ENCODE results near the gene BORCS8.

BORCS8 gene

DNA sequence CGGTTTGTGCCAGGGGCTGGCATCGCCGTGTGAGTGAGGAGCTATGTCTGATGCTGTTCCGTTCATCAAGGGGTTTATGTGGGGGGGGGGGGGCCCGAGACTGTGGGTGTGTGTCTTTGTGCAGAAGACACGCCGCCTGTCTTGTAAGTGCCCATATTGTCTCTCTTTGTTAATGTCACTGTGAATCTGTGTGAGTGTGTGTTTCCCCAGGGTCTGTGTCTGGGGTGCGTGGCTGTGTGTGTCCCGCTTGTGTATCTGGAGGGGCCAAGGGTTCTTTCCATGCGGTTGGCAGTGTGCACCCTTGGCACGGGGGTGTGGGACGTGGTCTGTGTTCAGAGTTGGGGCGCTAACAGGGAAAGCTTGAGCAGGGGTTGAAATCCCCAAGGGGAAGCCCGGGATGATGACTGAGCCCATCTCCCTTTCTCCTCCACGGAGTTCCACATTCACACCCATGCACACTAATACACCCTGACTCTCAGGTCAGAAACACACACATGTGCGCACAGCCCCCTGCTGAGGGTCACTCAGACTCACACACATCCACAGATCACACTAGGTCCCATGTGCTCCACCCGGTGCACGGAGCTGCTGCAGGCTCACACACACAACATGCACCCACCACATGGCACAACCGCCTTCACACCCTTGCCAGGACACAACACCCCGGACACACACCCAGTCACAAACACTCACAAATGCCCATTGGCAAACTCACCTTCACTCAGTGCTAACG, 21.6 kb upstream of the BORCS8 start:
- no peak for DNase-seq

DNA sequence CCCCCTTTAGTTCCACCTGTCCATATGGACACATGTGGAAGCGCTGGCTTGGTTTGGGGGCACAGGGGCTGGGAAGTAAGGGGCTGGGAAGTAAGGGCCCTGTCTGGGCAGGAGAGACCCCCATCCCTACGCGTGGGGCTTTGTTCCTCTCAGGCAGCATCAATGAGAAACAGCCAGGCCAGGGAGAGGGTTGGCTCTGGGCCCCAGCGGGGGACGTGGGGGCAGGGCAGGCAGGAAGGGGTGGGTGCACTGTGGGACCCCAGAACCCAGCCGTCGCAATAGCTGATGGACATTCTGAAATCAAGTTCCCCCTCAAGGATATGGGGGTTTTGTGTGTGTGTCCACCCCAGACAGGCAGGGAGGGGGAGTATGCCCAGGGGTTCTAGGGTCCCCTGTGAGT, 21.0 kb upstream of the BORCS8 start:
- no peak for DNase-seq

DNA sequence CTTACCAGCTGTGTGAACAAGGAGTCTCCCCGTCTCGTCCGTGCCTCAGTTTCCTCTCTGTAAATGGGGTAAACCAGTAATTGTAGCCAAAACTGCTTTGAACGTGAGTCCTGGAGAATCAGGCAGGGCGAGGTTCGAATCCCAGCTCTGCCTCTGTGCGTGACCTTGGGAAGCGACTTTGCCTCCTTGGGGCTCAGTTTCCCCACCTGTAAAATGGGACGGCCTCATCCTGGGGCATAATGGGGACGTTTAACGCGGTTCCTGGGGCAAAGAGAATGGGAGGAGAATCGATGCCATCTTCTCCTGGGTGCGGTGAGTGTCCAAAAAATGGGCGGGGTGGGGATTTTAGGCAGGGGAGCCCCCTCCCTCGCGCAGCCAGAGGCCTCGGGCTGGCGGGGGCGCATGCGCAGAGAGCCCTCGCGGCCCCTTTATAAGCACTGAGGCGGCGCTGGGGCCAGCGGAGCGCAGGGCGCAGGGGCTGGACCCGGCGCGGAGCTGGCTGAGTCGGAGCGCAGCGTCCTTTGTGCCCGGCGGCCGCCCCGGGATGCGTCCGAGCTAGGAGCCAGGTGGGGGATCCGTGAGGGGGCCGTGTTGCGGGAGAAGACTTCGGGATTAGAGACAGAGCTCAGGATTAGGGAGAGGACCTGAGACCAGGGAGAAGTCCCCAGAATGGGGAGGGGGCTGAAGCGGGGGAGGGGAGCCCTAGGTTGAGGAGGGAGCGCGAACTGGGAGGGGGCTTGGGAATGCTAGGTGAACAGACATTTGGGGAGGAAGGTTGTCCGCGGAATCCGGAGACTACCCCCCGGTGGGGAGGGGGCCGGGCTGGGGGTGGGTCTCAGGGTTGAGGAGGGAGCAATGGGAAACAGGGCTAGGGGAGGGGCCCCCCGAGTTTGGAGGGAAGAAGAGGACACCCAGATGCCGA, 19.8 kb upstream of the BORCS8 start, which contains the start of gene NCAN:
Gene NCAN (plus strand): TSS at position 460 of the 922 bp plus-strand sequence. CDS start 4,996 bp downstream, outside the sequence.
- DNase-seq: no peak

DNA sequence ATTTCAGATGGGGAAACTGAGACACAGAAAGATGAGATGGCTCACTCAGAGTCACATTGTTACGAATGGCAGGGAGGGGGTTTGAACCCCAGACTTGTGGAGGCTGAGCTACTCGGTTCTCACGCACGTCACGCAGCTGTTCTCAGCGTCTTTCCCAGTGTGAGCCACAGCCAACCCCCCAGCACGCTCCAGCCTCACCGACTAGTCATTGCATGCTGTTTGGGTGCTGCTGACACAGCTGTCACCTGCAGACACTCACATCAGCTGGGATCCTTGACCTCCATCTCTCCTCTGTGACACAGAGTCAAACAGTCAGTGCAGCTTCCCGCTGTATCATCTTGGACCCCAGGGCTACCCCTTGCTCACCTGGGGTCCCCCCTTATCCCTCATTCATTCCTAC, 17.4 kb upstream of the BORCS8 start:
- DNase-seq: no peak

DNA sequence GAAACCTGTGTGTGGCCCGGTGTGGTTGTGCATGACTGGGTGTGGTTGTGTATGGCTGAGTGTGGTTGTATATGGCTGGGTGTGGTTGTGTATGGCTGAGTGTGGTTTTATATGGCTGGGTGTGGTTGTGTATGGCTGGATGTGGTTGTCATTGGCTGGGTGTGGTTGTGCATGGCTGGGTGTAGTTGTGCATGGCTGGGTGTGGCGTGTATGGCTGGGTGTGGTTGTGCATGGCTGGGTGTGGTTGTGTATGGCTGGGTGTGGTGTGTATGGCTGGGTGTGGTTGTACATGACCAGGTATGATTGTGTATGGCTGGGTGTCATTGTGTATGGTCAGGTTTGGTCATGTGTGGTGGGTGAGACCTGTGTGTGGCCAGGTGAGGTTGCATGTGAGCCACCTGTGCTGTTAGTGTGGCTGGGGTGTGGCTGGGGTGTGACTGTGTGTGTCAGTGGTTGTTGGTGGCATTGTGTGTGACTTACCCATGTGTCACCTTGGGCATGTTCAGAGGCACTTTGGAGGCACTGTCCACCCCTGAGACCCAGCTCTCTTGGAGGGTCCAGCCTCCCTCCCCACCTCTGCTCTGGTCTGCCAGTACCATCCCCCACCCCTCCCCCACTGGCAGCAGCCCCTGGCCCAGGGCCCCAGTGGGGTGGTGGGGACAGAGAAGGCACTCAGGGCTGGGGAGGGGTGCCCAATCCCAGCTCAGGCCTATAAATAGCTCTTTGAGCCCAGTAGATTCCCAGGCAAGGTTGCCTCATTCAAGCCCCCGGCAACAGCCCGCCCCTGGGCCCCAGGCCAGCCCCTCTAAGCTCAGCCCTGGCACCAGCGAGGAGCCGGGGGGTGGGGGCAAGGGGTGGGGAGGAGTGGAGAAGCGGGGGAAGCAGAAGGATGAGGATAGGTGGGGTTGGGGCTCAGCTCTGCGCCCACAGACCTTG, 16.0 kb upstream of the BORCS8 start:
- no peak for DNase-seq

DNA sequence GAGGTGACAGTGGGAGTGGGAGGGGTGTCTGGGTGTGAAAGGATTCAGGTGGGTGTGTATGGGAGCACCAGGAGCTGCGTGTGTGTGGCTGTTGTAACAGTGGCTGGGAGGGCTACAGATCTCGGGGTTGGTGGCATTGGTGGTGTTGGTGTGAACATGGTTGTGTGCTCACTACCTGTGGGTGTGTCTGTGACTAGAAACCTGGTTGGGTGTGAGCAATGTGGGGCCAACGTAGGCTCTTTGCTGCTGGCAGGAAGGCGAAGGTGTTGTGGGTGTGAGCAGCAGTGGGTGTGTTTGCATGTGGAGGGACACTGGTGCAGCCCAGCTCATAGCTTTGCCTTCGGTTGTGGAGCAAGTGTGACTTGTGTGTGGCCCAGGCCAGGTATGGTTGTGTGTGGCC, 15.0 kb upstream of the BORCS8 start:
- DNase-seq: no peak

DNA sequence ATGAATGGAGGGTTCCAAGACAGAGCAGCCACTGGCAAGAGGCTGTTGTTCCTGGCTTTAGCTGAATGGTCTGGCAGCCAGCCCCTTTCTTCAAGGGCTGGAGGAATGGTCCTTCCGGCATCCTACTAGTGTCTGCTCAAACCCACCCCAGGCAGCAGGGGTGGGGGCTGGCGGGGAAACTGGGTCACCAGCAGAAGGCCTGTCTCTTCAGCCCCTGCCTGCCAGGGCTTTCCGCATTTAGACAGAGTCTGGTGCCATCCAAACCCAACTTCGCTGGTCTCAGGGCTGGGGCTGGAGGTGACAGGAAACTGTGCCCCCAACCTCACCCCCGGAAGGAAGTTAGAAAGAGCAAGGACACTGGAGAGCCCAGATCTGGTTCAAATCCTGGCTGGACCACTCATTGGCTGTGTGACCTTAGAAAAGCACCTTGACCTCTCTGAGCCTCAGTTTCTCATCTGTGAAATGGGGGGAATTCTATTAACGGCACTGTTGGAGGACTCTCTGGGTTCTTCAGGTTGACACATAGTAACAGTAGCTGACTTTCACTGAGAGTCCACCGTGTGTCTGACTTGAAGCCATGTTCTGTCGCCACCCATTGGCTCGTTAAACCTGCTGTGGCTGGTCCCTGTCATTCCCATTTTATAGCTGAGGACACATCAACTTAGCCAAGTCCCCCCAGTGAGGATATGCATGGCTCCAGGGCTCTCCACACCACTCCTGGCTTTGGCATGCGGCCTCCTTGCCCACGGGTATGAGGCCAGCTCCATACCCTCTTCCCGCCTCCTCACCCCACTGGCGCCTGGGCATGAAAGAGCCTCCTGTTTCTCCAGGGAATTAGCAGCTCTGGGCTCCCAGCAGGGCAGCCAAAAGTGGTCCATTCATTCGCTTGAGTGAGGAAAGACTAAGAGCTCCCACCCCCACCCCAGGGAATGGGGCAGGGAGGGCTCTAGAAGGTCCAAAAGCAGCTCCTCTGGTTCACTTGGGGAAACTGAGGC, 13.8 kb upstream of the BORCS8 start:
- DNase-seq: no peak

DNA sequence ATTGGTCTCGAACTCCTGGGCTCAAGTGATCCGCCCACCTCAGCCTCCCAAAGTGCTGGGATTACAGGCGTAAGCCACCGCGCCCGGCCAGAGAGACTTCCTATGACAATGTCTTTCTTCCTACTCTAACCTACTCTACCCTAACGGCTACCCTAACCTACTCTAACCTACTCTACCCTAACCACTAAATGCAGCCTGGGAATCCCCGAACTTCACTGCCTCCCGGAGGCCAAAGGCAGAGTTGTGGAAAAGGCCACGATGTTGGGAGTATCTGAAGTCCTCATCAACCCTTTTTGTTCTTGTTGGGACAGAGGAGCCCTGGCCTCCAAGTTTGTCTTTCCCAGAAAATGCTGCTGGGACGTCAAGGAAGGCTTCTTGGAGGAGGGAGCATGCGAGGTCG, 12.2 kb upstream of the BORCS8 start:
- no peak for DNase-seq

DNA sequence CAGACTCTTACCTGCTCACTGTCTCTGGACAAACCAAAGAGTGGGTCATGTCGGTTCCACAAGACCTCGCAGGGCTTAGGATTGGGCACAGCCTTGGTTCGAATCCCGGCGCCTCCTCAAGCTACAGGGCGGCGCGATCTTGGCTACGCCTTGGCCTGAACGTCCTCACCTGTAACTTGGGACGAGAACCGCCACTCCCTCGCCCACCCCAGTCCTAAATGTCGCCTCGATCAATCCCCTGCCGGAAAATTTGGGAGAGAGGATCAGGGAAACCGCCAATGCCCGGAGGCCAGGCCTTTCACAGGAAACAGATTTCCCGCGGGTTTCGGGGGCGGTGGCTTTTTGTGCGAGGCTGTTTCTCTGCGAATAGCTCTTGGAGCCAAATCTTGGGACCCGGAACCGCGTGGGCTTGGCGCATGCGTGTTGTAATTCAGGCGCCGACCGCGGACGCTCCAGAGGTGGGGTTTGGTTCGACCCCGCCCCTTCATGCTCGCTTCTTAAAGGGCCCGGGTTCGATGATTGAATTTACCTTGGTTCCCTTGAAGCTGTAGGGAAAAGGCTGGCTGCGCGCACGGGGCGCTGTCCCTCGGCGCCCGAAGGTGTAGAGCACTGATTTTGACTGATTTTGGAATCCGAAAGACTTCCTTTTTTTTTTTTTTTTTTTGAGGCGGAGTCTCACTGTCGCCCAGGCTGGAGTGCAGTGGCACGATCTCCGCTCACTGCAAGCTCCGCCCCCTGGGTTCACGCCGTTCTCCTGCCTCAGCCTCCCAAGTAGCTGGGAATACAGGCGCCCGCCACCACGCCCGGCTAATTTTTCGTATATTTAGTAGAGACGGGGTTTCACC, 11.3 kb upstream of the BORCS8 start, which contains the start of gene NR2C2AP:
Gene NR2C2AP (minus strand): TSS at position 403 of the 845 bp plus-strand sequence. CDS start 354 bp downstream, at position 49.
- DNase-seq: peak; percentile 90

DNA sequence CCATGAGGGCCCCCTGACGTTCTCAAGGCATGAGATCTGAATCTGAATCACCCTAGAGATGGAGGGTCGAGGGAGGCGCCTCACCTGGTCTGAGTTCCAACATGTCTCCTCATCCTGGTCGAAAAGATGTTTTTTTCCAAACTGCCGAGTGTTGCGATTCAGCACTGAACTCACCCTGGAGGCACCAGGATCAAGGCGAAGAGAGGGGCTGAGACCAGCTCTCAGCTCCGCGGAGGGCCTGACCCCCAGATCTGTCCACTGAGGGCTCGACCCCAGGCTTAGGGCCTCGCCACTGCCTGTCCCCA, 10.7 kb upstream of the BORCS8 start:
- DNase-seq: no peak

DNA sequence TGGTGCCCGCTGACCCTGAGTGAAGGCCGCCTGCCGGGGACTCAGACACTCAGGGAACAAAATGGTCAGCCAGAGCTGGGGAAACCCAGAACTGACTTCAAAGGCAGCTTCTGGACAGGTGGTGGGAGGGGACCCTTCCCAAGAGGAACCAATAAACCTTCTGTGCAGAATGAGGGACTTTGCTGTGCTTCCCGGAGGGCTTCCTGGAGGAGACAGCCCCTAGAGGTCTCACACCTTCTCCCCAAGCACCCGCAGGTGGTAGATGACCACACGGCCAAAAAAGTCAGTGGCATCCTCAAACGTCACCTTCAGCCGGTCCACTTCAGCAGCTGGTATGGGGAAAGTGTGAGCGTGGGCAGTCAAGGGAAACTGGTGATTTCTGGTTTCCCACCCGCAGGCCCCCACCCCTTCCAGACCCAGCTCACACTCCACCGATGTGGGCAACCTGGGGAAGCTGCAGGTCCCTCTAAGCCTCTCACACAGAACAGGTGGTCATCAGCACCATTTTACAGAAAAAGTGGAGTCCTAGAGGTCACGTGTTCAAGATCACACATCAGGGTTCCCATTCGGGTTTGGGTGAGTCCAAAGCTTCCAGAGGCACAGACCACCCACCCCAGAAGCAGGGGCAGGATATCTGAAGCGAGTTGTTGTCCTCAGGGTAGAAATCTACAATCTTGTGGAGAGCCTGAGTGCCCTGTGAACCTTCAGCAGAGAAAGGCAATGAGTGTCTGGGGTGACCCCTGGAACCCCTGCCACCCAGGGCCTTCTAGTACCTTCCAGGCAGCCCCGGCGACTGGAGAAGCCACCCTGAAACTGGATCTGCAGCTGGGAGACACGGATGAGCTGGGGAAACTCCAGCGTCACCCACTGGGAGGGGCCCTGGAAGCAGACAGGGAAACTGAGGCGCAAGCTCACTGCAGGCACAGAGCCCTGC, 10.0 kb upstream of the BORCS8 start:
- no peak for DNase-seq

DNA sequence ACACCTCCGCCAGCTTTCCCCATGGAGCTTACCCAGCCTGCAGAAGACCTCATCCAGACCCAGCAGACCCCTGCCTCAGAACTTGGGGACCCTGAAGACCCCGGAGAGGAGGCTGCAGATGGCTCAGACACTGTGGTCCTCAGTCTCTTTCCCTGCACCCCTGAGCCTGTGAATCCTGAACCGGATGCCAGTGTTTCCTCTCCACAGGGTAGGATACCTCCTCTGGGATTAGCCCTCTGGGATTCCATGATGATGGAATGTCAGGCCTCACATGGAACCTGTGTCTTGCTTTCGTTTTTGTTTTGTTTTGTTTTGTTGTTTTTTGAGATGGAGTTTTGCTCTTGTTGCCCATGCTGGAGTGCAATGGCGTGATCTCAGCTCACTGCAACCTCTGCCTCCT, 2.0 kb upstream of the BORCS8 start:
- no peak for DNase-seq

DNA sequence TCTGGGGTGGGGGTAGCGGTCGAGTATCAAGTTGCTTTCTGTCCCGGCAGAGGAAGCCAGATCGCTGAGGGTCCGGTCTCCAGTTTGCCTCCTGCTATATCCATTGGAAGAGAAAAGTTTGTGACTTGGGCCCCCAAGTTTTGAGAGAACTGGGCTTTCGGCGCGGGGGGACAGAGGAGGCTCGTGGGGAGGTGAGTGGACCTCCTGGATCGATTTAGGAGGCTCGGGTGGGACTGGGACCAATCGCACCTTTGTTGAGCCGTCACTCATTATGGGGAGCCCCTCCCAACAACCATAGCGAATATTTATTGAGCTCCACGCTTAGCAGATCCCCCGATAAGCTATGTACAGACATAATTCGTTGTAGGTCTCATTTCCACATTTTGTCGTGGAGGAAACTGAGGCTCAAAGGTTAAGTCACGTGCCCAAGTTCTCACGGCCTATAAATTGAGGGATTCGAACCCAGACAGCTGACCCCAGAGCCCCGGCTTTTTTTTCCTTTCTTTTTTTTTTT, 1.0 kb upstream of the BORCS8 start:
- DNase-seq: no peak

DNA sequence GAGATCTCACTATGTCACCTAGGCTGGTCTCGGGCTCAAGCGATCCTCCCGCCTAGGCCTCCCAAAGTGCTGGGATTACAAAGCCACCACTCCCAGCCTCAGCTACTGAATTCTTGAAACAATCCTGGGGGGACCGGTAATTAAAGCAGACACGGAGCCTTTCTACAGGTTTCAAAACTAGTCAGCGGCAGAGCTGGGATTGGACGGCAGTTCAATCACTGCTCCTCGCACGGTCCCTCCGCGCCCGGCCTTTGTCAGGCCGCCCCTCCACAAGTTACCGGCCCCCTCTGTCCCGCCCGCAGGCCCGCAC, 229 bp downstream of the BORCS8 start:
- DNase-seq: no peak

DNA sequence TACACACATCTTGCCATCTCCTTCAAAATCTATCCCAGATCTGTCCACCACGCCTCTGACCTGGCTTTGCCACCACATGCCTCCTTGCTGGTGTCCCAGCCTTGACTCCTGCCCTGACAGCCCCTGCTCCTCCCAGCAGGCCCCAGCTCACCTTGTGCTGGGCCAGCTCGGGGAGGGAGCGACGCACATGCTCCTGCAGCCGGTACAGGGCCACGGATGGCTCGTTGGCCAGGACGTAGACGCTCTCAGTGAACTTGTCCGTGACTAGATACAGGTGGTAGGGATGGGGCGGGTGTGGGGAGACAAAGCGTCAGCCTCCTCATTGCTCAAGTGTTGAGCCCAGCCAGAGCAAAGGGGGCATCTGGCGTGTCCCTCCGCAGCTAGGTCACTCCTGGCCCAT, 5.2 kb downstream of the BORCS8 start:
- no peak for DNase-seq

DNA sequence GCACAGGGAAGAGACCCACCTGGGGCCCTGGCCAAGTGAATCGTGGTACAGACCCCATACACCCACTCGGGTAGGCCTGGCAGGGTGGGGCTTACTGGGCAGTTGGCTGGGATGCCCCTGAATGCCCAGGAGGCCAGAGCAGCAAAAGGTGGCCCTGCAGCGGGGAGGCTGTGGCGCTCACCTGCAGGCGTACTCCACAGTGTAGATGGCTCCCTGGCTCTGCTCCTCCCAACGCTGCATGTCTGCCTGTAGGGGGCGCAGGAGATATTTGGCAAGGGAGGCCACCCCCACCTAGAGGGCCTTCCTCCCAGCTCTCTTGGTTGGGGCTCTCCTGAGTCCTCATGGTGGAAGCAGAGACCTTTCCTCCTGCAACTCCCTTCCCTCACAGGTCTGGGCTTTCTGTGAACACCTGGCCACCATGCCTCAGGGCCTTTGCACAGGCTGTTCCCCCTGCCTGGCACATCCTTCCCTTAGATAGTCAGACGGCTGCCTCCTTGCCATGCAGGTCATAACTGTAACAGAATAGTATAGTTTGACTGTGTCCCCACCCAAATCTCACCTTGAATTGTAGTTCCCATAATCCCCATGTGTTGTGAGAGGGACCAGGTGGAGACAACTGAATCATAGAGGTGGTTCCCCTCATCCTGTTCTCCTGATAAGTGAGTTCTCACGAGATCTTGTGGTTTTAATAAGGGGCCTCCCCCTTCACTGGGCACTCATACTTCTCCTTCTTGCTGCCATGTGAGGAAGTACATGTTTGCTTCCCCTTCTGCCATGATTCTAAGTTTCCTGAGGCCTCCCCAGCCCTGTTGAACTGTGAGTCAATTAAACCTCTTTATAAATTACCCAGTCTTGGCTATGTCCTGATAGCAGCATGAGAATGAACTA, 5.9 kb downstream of the BORCS8 start:
- peak; percentile 65 for DNase-seq

DNA sequence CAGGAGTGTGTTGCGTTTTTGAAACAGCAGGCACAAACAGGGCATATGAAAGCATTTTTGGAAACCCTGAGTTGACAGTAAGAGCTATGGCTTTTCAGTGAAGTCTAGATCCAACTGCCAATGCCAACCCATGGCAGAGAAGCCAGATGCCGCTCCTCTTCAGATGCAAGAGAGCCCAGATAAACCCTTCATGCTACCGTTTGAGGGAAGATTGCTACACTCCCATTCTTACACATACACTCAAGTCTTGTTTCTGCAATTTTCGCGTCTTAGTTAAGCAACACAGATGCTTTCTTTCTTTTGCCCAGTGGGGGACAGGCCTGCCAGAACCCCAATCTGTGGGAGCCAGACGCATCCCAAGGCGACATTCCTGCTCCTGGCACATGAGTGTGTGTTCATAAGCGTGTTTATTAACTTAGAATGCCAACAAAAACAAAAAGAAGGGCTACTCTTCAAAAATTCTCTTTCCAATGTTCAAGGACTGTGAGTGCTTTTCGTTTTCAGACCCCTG, 10.4 kb downstream of the BORCS8 start:
- DNase-seq: no peak
